ENCODE results near the gene RXFP4. TPM values are rescaled to one million over a fixed set of nuclear protein-coding genes. Genes with fewer than 3 reads are reported as not detected.

RXFP4 gene
- total and polyA plus RNA-seq, 9 of the 15 experiments (the other 6 are each of a cell fraction or from before 2014, with no cell fraction given), result 0.64 TPM; not detected in 8

DNA sequence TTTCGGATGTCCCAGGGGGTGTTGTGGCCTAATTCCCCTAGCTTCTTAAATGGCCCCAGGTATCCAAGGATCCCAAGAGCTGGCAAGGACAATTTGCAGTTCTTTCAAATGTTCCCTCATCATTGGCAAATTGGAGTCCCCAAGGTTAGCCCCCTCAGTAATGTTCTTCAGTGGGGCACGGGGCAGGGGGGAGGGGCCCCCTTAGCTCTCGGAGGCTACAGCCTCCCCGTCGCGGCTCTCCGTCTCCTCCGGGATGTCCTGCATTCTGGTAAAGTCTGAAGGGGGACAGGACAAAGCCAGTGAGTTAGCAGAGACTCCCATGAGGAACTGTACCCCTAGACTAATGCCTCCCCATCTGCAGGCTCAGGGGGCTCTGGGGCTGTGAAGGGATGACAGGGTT lies 6.3 kb downstream of the RXFP4 start:
- WGBS (ENCODE audit: insufficient coverage, low coverage, missing lambda C conversion rate), result 98% methylated on average over 7 of the region's 8 CpGs
- H3K27ac ChIP-seq (ENCODE audit: extremely low read depth, low read depth, low read length), result no peak overlapping the region
- H2AFZ ChIP-seq (ENCODE audit: low read depth, low read length), result no peak overlapping the region
- no peak overlapping the region for H3K9ac ChIP-seq (ENCODE audit: insufficient read depth in 1 of 2, low read depth in 2 of 2, low read length in 2 of 2)
- H3K9me1 ChIP-seq (ENCODE audit: control insufficient read depth, insufficient read depth, low read length), result peaks cover 4% of the 10 kb centered on the region
- DNase-seq (ENCODE audit: extremely low read depth in 1 of 4, low spot score in 3 of 4) (no peak), ATAC-seq (no peak), FAIRE-seq (no peak)
- H3K36me3 ChIP-seq (ENCODE audit: control insufficient read depth, insufficient read depth, low read length), result peaks cover 59% of the 10 kb centered on the region
- H3K4me3 ChIP-seq, result no peak overlapping the region
- intact Hi-C loops (cut with micrococcal nuclease), result no loop called here
- H3K4me1 ChIP-seq (replicated peaks in 1 of 2; ENCODE audit: control insufficient read depth in 2 of 2, insufficient read depth in 2 of 2, low read length in 2 of 2), result no peaks in the 10 kb centered on the region; a peak in 1 of 5 replicates
- H3K4me2 ChIP-seq (ENCODE audit: insufficient read depth, low read length), result no peak overlapping the region
- no peaks in the 10 kb centered on the region for H3K79me2 ChIP-seq (ENCODE audit: control insufficient read depth, insufficient read depth, low read length)
- CTCF ChIA-PET (ENCODE audit: low intra/inter-chr PET ratio), result no interaction called here
- BruUV-seq (replicated peaks), result no TSS peak
- no peaks in the 10 kb centered on the region for H4K20me1 ChIP-seq (replicated peaks; ENCODE audit: control insufficient read depth, insufficient read depth, low read length)
- POLR2A ChIA-PET, result interaction anchor here (0.8 to 6.9 kb wide), 3 partner anchors 13 to 30 kb away, joined by 3 to 50 read pairs (median 6); partner anchors contain the start of genes ARHGEF2 and KHDC4
- no peaks in the 10 kb centered on the region for H3K9me3 ChIP-seq (replicated peaks; ENCODE audit: control insufficient read depth, insufficient read depth, low read depth, low read length)
- no peaks in the 10 kb centered on the region for H3K27me3 ChIP-seq (ENCODE audit: control insufficient read depth in 2 of 2, insufficient read depth in 2 of 2, low read length in 2 of 2)
- in situ Hi-C loops (cut with MboI), result no loop called here
- TF ChIP-seq NUFIP1 (IDR thresholded peaks at IDR 0.05; ENCODE audit: partially characterized antibody) (no peak), NFXL1 (CRISPR knock-in tag; IDR thresholded peaks at IDR 0.05) (no peak), ZNF347 (CRISPR knock-in tag; IDR thresholded peaks at IDR 0.05; ENCODE audit: low read depth) (no peak), COPS2 (conservative IDR thresholded peaks at IDR 0.05) (no peak), ARNT (IDR thresholded peaks at IDR 0.05) (no peak), ZNF253 (CRISPR knock-in tag; conservative IDR thresholded peaks at IDR 0.05) (no peak), CXXC5 (CRISPR knock-in tag; IDR thresholded peaks at IDR 0.05) (no peak), MEF2A (IDR thresholded peaks at IDR 0.05; ENCODE audit: control insufficient read depth, low read depth, low read length) (no peak), EP300 (IDR thresholded peaks at IDR 0.05; ENCODE audit: low read length) (no peak), TEAD2 (tag; IDR thresholded peaks at IDR 0.05) (no peak), CCAR2 (IDR thresholded peaks at IDR 0.05; ENCODE audit: low read depth, low read length) (no peak), MCM2 (IDR thresholded peaks at IDR 0.05; ENCODE audit: low read depth) (no peak), ZNF324 (CRISPR knock-in tag; IDR thresholded peaks at IDR 0.05) (no peak), POLR2AphosphoS5 (IDR thresholded peaks at IDR 0.05; ENCODE audit: control insufficient read depth, insufficient read depth, low read depth, low read length) (no peak)
- TF ChIP-seq, protein P1, sequence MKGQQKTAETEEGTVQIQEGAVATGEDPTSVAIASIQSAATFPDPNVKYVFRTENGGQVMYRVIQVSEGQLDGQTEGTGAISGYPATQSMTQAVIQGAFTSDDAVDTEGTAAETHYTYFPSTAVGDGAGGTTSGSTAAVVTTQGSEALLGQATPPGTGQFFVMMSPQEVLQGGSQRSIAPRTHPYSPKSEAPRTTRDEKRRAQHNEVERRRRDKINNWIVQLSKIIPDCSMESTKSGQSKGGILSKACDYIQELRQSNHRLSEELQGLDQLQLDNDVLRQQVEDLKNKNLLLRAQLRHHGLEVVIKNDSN (CRISPR knock-in tag; IDR thresholded peaks at IDR 0.05), result no peak
- TF ChIP-seq, protein P2, sequence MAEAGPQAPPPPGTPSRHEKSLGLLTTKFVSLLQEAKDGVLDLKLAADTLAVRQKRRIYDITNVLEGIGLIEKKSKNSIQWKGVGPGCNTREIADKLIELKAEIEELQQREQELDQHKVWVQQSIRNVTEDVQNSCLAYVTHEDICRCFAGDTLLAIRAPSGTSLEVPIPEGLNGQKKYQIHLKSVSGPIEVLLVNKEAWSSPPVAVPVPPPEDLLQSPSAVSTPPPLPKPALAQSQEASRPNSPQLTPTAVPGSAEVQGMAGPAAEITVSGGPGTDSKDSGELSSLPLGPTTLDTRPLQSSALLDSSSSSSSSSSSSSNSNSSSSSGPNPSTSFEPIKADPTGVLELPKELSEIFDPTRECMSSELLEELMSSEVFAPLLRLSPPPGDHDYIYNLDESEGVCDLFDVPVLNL (CRISPR knock-in tag; IDR thresholded peaks at IDR 0.05; ENCODE audit: low read depth), result no peak
- TF ChIP-seq, protein P3, sequence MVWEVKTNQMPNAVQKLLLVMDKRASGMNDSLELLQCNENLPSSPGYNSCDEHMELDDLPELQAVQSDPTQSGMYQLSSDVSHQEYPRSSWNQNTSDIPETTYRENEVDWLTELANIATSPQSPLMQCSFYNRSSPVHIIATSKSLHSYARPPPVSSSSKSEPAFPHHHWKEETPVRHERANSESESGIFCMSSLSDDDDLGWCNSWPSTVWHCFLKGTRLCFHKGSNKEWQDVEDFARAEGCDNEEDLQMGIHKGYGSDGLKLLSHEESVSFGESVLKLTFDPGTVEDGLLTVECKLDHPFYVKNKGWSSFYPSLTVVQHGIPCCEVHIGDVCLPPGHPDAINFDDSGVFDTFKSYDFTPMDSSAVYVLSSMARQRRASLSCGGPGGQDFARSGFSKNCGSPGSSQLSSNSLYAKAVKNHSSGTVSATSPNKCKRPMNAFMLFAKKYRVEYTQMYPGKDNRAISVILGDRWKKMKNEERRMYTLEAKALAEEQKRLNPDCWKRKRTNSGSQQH (CRISPR knock-in tag; IDR thresholded peaks at IDR 0.05), result no peak
- TF ChIP-seq, protein P4, sequence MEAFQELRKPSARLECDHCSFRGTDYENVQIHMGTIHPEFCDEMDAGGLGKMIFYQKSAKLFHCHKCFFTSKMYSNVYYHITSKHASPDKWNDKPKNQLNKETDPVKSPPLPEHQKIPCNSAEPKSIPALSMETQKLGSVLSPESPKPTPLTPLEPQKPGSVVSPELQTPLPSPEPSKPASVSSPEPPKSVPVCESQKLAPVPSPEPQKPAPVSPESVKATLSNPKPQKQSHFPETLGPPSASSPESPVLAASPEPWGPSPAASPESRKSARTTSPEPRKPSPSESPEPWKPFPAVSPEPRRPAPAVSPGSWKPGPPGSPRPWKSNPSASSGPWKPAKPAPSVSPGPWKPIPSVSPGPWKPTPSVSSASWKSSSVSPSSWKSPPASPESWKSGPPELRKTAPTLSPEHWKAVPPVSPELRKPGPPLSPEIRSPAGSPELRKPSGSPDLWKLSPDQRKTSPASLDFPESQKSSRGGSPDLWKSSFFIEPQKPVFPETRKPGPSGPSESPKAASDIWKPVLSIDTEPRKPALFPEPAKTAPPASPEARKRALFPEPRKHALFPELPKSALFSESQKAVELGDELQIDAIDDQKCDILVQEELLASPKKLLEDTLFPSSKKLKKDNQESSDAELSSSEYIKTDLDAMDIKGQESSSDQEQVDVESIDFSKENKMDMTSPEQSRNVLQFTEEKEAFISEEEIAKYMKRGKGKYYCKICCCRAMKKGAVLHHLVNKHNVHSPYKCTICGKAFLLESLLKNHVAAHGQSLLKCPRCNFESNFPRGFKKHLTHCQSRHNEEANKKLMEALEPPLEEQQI (IDR thresholded peaks at IDR 0.05), result no peak
